KG1 (cell line): ENCODE data around the gene HAVCR1.
"Not testable (repeated sequence)": the region's sequence is repeated elsewhere in the genome, so short reads cannot be mapped to it uniquely, and the experiment has no call there.

Experiments used
- DNase-seq: peaks from one replicate; lab custom pipeline; 2025; lab: John Stamatoyannopoulos, UW

Gene HAVCR1

DNA sequence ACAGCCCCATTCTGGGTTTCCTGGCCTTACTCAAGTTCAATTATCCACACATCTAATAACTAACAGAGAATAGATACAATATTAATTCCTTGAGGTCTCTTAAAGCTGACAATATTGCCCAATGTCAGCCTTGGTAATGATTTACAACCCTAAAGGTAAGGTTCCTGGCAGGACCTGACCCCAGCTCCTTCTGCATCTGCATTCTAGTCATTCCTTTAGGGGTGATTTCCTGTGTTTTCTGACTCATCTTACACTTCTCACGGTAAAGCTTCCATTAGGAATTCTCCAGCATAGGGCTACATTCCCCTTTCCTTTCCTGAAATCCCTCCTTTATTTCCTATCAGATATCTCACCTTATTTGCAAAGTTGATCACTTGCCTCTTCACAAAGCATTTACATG, 9.3 kb downstream of the HAVCR1 start:
- no peak for DNase-seq

DNA sequence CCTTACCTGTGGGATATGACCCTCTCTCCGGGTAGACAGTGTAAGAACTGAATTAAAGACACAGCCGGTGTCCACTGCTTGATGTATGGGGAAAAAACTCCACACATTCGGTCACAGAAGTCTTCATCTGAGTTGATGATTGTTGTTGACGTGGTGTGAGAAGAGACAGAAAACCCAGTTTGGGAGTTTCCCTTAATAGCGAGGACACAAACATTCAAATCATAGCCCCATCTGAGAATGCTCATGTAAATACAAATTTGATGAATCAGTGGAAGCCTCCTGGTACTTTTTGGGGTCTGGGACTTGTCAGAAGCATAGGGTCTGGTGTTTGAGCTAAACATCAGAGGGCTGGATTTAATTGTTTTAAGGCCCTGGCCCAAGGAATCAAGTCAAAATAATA, 11.0 kb downstream of the HAVCR1 start:
- no peak for DNase-seq

DNA sequence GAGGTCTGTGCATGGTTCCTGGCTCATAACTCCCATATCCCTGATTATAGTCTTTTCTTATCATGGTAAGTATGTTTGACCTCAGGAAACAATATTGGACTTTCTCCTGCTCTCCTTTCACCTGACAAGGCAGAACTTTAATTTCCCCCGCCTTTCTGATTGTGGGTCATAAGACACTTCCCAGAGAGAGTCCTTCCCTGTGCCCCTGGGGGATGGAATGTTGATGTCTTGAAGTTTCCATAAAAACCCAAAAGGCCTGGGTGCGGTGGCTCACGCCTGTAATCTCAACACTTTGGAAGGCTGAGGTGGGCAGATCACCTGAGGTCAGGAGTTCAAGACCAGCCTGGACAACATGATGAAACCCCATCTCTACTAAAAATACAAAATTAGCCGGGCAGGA, 11.9 kb downstream of the HAVCR1 start:
- DNase-seq, result not testable (repeated sequence)

DNA sequence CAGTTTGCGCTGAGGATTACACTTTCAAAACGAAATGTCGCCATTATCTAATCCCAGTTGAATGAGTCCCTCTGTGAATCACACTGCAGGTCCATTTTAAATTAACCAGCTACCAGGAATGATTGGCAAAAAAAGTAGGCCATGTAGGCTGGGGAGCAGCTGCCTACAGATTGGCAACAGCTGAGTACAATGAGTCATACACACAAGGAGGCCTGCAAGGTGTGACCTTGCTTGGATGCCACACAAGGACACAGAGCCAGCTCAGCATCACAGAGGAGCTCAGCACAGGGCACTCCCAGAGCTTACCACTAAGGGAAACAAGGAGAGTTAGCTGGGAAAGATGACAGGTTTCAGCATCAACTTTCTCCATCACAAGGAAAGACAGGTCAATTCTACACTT, 12.9 kb downstream of the HAVCR1 start:
- DNase-seq, result no peak

DNA sequence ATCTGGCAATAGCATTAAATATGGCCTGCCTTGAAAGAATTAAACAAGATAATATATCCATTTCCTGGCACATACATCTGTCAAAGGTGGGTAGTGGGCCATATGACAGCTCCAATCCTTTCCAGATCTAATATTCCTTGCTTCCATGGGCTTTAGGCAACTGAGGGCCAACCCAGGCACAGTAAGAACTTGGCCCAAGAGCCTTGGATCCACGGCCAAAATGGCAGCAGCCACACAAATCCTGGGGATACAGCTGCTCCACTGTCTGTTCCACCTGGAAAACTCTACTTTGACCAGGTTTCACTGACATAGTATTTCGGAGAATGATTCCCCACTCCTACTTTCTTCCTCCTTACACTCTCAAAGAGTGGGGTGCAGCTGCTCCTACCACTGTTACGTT, 13.3 kb downstream of the HAVCR1 start:
- no peak for DNase-seq

DNA sequence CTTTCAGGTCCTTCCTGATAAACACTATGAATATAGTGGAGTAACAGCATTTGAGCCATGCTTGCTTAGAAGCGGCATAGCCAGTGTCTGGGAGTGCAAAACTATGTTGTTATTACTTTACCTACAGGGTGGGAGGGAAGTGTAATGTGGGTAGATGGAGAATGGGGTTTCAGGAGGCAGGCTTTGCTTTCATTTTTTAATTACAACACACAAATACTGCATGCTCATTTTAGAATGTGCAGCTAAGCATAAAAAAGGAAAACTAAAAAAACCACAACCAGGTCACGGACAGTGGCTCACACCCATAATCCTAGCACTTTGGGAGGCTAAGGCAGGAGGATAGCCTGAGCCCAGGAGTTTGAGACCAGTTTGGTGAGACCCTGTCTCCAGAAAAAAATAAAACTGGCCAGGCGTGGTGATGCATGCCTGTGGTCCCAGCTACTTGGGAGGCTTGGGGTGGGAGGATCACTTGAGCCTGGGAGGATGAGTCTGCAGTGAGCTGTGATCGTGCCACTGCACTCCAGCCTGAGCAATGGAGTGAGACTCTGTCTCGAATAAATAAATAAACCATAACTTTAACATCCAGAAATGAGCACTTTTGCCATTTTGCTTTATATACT, 20.2 kb downstream of the HAVCR1 start:
- DNase-seq, result no peak

DNA sequence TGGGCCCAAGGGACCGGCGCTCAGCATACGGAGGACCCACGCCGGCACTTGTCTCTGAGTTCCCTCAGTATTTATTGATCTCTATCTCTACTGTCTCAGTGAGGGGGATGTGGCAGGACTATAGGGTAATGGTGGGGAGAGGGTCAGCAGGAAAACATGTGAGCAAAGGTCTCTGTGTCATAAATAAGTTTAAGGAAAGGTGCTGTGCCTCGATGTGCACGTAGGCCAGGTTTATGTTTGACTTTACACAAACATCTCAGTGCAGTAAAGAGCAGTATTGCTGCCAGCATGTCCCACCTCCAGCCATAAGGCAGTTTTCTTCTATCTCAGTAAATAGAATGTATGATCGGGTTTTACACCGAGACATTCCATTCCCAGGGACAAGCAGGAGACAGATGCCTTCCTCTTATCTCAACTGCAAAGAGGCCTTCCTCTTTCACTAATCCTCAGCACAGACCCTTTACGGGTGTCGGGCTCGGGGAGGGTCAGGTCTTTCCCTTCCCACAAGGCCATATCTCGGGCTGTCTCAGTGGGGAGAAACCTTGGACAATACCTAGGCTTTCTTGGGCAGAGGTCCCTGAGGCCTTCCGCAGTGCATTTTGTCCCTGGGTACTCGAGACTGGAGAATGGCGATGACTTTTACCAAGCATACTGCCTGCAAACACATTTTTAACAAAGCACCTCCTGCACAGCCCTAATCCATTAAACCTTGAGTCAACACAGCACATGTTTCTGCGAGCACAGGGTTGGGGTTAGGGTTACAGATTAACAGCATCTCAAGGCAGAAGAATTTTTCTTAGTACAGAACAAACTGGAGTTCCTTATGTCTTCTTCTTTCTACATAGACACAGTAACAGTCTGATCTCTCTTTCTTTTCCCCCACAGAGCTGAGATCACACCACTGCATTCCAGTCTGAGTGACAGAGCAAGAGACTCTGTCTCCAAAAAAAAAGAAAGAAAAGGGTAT, 24.5 kb downstream of the HAVCR1 start:
- DNase-seq, result not testable (repeated sequence)

DNA sequence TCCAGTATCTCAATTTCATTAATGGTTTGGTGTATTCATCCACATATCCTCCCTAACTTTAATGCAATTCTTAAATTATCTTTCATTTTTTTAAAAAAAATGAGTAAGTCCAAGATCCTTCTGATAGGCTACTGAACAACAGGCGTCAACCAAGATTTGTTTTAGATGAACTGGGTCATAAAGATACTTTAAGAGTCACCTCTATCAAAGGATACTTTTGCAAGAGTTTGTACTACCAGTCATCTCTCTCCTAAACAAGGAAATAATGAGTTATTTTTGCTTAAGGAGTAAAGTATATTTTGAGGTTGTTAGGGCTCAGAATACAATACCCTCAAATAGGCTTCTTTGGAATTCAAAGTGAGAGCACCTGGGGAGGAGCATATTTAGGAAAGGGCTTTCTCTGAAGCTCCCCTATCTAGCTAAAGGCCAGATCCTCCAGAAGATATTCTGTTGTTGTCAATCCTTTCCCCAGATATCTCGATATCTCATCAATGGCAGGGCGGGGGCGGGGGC, 25.8 kb downstream of the HAVCR1 start:
- no peak for DNase-seq

DNA sequence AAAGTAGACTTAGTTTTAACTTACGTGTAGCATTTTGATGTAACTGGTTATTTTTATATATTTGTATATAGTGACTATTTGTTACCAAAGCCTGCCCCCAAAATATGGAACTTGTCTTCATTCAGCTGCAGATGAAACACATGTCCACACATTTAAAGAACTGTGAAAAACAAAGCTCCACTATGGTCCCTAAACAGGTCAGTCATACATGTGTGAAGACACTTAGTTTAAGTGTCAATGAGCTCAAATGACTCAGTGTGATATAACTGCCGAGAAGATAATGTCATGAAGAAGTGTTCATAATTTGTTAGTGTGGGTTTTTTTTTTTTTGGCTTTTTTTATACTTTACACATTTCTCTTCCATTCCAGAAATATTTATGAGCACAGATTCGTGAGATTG, 28.2 kb downstream of the HAVCR1 start:
- DNase-seq, result no peak

DNA sequence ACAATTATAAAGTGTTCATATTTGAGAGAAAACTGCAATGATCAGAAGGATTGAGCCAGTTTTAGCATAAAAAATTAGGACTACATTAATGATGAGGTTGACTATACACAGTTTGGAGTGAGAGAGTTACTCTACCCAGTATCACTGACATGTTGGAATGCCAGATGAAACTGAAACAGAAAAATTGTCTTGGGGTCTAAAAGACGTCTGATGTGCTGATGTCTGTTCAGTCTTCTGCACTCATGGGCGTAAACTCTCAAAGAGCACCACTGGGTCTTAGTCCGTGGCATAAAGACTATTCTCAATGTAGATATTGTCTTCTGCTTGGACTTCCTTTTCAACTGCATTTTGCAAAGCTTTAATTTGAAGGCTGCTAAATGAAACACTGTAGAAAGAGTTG, 29.5 kb downstream of the HAVCR1 start:
- DNase-seq, result no peak

DNA sequence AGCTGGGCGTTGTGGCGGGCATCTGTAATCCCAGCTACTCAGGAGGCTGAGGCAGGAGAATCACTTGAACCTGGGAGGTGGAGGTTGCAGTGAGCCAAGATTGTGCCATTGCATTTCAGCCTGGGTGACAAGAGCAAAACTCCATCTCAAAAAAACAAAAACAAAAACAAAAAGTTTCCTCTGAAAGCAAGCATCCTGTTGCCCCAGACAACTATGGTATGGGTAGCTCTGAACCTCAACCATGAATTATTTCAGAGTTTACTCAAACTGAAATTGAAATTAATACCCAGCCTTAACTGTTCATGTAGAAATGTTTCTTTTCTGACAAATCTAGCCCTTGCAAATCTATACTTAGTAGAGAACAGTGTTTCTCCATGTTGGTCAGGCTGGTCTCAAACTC, 31.3 kb downstream of the HAVCR1 start:
- DNase-seq, result not testable (repeated sequence)

DNA sequence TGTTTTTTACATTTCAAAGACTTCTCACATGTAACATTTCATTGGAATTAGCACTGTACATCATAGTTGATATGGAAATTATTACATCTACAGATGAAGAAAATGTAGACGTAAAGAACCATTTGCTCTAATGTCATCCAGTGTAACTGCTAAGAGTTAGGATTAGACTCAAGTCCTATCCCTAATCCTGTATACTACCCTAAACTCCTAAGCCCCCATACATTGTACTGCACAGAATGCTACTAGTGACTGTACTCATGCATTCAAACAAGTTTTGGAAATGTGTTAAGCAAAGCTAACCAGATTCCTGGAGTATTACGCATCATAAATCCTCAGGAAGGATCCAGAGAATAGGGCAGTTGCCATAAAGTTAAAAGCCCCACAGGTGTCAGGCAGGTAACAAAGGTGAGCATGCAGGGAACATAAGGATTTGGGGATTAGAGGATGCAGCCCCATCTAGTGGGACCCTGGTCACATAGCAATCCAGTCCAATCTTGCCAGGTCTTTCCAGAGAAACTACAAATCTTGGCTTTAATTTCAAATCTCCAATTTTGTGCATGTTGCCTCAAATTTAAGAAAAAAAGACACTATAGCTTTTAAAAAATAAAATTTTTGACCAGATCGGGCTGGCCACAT, 32.0 kb downstream of the HAVCR1 start:
- no peak for DNase-seq

DNA sequence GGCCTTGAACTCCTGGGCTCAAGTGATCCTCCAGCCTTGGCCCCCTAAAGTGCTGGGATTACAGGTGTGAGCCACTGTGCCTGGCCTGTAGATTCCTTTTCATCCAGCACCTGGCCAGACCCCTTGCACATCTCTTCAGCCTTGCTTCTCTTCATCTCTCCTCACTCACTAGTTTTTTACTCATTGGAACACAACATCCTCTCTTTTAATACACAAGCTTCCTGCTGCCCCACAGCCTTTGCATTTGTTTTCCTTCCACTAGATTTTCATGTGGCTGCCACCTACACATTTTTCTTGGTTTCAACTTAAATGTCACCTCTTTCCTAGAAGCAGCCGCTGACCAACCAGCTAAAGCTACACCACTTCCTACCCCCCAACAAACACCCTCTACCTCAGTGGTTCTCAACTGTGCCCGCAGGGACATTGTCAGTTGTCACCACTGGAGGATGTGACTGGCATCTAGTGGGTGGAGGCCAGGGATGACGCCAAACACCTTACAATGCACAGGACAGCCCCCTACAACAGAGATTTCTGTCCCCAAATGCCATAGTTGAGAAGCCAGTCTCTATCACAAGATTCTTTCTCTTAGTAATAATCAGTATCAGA, 33.7 kb downstream of the HAVCR1 start:
- no peak for DNase-seq

DNA sequence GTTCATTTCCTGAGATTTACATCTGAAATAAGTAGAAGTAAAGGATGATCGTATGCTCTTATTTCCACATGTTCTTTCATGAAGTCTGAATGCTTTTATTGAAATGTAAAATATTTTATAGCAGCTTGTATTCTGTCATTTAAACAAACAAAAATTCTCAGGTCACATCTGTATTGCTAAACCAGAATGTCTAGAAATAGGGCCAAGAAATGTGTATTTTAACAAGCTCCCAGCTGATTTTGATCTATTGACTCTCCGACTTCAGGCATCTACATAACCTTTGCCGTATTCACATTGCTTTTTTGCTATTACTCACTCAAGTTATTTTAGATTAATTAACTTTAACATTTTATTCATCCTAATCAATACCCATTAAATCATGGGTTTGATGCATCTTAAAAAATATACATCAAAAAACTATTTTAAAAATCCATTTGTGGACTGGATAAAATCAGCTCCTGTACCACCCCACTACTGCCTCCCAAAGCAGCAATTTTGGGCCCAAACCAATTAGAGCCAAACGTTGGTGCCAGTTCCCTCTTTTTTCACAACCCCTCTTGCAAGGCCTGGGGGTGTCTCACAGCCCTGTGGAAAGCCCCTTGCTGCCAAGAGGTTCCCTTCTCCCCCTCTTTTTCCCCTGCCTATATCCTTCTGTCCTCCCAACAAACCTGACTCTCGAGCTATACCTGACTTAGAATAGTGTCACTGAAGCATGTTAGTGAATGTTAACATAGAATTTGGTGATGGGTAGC, 34.5 kb downstream of the HAVCR1 start:
- no peak for DNase-seq

DNA sequence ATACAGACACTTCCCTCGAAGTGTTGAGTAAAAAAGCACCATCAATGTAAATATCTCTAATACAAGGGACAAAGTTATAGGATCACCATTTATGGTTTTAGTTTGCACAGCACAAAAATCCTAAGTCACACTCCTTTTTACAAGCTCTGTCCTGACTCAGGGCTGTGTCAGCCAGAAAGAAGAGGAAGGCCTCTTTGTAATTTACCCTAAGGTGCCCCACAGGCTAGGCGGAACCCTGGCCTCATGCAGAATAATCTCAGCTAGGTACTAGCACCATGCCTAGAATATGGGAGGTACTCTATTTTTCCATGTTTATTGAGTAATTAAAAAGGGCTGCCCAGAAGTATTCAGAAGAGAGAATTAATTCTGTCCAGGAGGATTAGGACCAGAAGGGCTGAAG, 36.9 kb downstream of the HAVCR1 start:
- no peak for DNase-seq

DNA sequence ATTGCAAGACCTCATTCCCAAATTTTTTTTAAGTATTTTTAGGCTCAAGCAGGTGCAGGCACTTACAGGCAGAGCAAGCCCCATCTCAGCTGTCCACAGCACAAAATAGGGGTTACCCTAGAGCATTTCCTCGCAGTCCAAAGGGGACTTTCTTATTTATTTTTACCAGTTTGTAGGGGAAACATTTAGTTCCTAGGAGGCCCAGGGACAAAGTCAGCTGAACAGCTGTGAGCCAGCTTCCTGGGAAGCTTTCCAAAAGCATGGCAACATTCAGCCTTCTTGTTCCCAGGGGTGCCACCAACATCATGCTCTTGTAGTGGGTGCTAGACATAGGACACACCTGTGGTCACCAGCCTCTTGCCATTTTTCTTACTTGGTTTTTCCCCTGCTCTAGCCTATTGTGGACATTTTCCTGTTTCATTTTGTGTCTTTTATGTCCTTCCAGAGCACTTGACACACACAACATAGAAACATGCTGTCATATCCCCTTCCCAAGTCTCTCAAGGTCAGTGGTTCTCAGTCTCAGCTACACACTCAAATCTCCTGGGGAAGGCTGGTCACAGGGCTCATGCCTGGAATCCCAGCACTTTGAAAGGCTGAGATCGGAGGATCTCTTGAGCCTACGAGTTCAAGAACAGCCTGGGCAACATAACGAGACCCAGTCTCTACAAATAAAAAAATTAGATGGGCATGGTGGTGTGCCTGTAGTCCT, 38.2 kb downstream of the HAVCR1 start:
- DNase-seq, result no peak

DNA sequence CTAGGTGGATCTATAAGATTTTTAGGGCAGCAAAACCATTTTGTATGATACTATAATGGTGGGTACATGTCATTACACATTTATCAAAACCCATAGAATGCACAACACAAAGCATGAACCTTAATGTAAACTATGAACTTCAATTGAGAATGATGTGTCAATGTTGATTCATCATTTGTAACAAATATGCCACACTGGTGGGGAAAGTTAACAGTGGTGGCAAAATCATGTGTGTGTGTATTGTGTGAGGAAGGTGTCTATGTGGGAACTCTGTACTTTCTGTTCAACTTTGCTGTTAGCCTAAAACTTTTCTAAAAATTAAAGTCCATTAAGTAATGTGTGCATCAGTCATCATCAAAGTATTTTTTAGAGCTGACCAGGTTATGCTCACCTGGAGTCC, 38.9 kb downstream of the HAVCR1 start:
- no peak for DNase-seq

DNA sequence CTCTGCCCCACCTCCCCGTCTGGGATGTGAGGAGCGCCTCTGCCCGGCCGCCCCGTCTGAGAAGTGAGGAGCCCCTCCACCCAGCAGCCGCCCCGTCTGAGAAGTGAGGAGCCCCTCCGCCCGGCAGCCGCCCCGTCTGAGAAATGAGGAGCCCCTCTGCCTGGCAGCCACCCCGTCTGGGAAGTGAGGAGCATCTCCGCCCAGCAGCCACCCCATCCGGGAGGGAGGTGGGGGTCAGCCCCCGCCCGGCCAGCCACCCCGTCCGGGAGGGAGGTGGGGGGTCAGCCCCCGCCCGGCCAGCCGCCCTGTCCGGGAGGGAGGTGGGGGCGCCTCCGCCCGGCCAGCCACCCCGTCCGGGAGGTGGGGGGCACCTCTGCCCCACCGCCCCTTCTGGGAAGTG, 44.8 kb downstream of the HAVCR1 start:
- DNase-seq, result not testable (repeated sequence)

DNA sequence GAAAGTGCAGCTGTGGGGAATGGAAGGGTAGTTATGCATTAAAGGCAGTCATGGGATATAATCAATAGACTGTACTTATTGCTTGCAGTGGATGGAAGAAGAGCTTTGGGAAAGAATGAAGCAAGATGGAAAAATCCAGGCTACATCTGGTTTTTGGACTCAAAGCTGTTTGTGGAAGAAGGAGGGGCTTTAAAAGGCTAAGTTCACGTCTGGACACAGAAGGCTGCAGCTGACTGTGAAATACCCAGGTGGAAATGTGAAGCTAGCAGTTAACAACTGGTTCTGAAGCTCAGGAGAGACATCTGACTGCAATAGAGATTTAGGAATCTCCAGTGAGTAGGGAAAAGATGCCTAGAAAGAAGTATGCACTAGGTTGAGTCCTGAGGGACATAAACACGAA, 52.7 kb downstream of the HAVCR1 start:
- DNase-seq, result no peak

DNA sequence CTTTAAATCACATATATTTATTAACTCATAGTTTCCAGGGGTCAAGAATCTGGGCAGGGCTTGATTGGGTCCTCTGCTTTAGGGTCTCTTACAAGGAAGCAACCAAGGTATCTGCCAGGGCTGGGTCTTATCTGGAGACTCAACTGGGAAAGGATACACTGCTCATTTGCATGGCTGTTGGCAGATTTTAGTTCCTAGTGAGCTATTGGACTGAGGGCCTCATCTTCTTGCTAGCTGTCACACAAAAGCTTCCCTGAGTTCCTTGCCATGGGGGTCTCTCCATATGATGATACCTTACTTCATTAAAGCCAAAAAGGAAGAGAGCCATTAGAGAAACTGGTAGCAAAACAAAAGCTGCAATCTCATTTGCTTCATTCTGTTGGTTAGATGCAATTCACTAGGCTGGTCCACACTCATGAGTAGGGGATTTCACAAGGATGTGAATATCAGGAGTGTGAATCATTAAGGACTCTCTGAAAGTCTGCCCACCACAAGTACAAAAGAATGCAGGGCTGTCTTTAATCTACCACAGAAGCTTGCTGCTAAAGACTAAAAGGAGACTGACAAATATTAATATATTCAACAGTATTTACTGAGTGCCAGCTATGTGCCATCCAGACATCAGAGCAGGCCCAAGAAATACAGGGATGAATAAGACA, 53.9 kb downstream of the HAVCR1 start:
- DNase-seq, result no peak
